Mesothelial cell of epicardium (in vitro differentiated cells): ENCODE results near the gene ENO1. TPM values are rescaled to one million over a fixed set of nuclear protein-coding genes. Genes with fewer than 3 reads are reported as not detected.

ENCODE experiments used
- DNase-seq, 2 experiments: peaks; one replicate each; pipeline ENCODE4 v3.0.0; 2021; ENCODE audit warnings: low spot score in 2 of 2; ENCODE audit not compliant: unreplicated experiment in 2 of 2
- H3K27ac Mint-ChIP-seq: 2 replicates; pipeline ENCODE4 v1.8.0; 2021; ENCODE audit warnings: mixed read lengths
- H3K27me3 Mint-ChIP-seq: 2 replicates; pipeline ENCODE4 v1.8.0; 2021; ENCODE audit warnings: low read depth, mixed read lengths
- H3K36me3 Mint-ChIP-seq: 2 replicates; pipeline ENCODE4 v1.8.0; 2021; ENCODE audit warnings: mixed read lengths
- H3K4me1 Mint-ChIP-seq: 2 replicates; pipeline ENCODE4 v1.8.0; 2021; ENCODE audit warnings: mixed read lengths
- H3K4me3 Mint-ChIP-seq: 2 replicates; pipeline ENCODE4 v1.8.0; 2021; ENCODE audit warnings: mild to moderate bottlenecking, moderate library complexity, mixed read lengths
- H3K9me3 Mint-ChIP-seq: 2 replicates; pipeline ENCODE4 v1.8.0; 2021; ENCODE audit warnings: mixed read lengths
- microRNA-seq: library from miRNA; unstranded; fragments of <30 nt; microRNA quantifications from one replicate; pipeline ENCODE4 v1.2.0, GENCODE V29; 2021; ENCODE audit warnings: inconsistent platforms, mixed read lengths
- total RNA-seq: library from RNA; stranded (reverse); gene quantifications from 3 replicates; pipeline ENCODE4 v1.2.1, GENCODE V29; 2021
- TF ChIP-seq, protein P1 (sequence below): fragments of 200-600 bp; sonication (generic); IDR thresholded peaks from one replicate; pipeline ENCODE4 v1.5.0; 2021; ENCODE audit warnings: antibody characterized with exemption; ENCODE audit not compliant: unreplicated experiment

Gene ENO1
- total RNA-seq, 1 donor from 2014 or later: 1,030 TPM

- Mint-ChIP-seq H3K9me3 (no peaks in the 10 kb centered on the region), H3K36me3 (no peaks in the 10 kb centered on the region), H3K4me1 (peaks cover 58% of the 10 kb centered on the region), H3K27me3 (no peaks in the 10 kb centered on the region), H3K4me3 (no peak overlapping the region), H3K27ac (peak overlapping the region; percentile 96)
- TF ChIP-seq, protein P1, sequence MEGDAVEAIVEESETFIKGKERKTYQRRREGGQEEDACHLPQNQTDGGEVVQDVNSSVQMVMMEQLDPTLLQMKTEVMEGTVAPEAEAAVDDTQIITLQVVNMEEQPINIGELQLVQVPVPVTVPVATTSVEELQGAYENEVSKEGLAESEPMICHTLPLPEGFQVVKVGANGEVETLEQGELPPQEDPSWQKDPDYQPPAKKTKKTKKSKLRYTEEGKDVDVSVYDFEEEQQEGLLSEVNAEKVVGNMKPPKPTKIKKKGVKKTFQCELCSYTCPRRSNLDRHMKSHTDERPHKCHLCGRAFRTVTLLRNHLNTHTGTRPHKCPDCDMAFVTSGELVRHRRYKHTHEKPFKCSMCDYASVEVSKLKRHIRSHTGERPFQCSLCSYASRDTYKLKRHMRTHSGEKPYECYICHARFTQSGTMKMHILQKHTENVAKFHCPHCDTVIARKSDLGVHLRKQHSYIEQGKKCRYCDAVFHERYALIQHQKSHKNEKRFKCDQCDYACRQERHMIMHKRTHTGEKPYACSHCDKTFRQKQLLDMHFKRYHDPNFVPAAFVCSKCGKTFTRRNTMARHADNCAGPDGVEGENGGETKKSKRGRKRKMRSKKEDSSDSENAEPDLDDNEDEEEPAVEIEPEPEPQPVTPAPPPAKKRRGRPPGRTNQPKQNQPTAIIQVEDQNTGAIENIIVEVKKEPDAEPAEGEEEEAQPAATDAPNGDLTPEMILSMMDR: no peak
- no peak for DNase-seq
Measured at GRCh38 chr1:8813991-8814390, 64.5 kb downstream of the ENO1 start.

- TF ChIP-seq, protein P1: no peak
- Mint-ChIP-seq H3K27ac (peak overlapping the region; percentile 64), H3K4me1 (peaks cover 56% of the 10 kb centered on the region), H3K9me3 (no peaks in the 10 kb centered on the region), H3K27me3 (no peaks in the 10 kb centered on the region), H3K4me3 (no peak overlapping the region), H3K36me3 (no peaks in the 10 kb centered on the region)
- no peak for DNase-seq
Measured at GRCh38 chr1:8813016-8813763, 65.3 kb downstream of the ENO1 start.

GRCh38 chr1:8812081-8812480, 66.4 kb downstream of the ENO1 start:
- Mint-ChIP-seq H3K36me3 (no peaks in the 10 kb centered on the region), H3K4me1 (peaks cover 64% of the 10 kb centered on the region), H3K27ac (peak overlapping the region; percentile 72), H3K4me3 (no peak overlapping the region), H3K27me3 (no peaks in the 10 kb centered on the region), H3K9me3 (no peaks in the 10 kb centered on the region)
- no peak for DNase-seq
- TF ChIP-seq, protein P1: no peak

Small RNAs within 50 kb of the gene (microRNA-seq; reads per million reads assigned to microRNA genes)
- not detected for gene MIR6728

Other genes with a start within 250 kb of the ENO1 start
- gene RERE, start 61.0 kb downstream of the ENO1 start, total RNA-seq: 177 to 187 TPM (median 187 TPM) in 3 replicates
- not detected in 3 replicates for gene CA6, start 67.2 kb upstream of the ENO1 start, total RNA-seq
- not detected in 3 replicates for gene SLC2A7, start 147.7 kb upstream of the ENO1 start, total RNA-seq
- 0.07 to 0.13 TPM (median 0.11 TPM) in 3 replicates for gene SLC2A5, start 190.9 kb upstream of the ENO1 start, total RNA-seq